SK-N-SH treated with all-trans-retinoic acid at 6 μM for 48 hours (cell line): Measurements from ENCODE around the gene HS6ST3.

Source experiments
- ATAC-seq: fragments of 200-7000 bp; cut with Tn5 transposase; 3 replicates; pipeline ENCODE4 v1.9.1; 2020; ENCODE audit warnings: mild to moderate bottlenecking, moderate library complexity
- ARNTL ChIP-seq: fragments of 450-650 bp; formaldehyde crosslinking; IDR thresholded peaks from 2 replicates; pipeline ENCODE4 v1.5.0; 2020; ENCODE audit warnings: low read depth, mild to moderate bottlenecking, moderate library complexity, borderline replicate concordance
- BACH2 ChIP-seq: fragments of 250-450 bp; sonication (Bioruptor Pico); IDR thresholded peaks from 2 replicates; pipeline ENCODE4 v1.9.0; 2021; ENCODE audit warnings: mild to moderate bottlenecking, borderline replicate concordance
- ESRRG ChIP-seq: fragments of 250-450 bp; sonication (Bioruptor Pico); IDR thresholded peaks from 2 replicates; pipeline ENCODE4 v1.6.1; 2021; ENCODE audit warnings: mild to moderate bottlenecking
- GLIS3 ChIP-seq: fragments of 250-450 bp; sonication (Bioruptor Pico); IDR thresholded peaks from 2 replicates; pipeline ENCODE4 v1.5.0; 2020; ENCODE audit warnings: mild to moderate bottlenecking, moderate library complexity
- ISL1 ChIP-seq: fragments of 250-450 bp; sonication (Bioruptor Pico); IDR thresholded peaks from 2 replicates; pipeline ENCODE4 v2.1.2; 2022; ENCODE audit warnings: mild to moderate bottlenecking, moderate library complexity
- OSR1 ChIP-seq: fragments of 250-450 bp; sonication (Bioruptor Pico); IDR thresholded peaks from 2 replicates; pipeline ENCODE4 v1.8.0; 2022; ENCODE audit warnings: moderate library complexity, mild to moderate bottlenecking, inconsistent platforms
- POU6F1 ChIP-seq: fragments of 250-450 bp; sonication (Bioruptor Pico); IDR thresholded peaks from 2 replicates; pipeline ENCODE4 v1.8.0; 2021; ENCODE audit warnings: low read depth, mild to moderate bottlenecking, moderate library complexity, borderline replicate concordance
- SNAI2 ChIP-seq: fragments of 250-450 bp; sonication (Bioruptor Pico); IDR thresholded peaks from 2 replicates; pipeline ENCODE4 v1.5.0; 2020; ENCODE audit warnings: mild to moderate bottlenecking, moderate library complexity
- TCF4 ChIP-seq: fragments of 250-450 bp; sonication (Bioruptor Pico); IDR thresholded peaks from 2 replicates; pipeline ENCODE4 v1.8.0; 2021; ENCODE audit warnings: mild to moderate bottlenecking, moderate library complexity, borderline replicate concordance
- TOX ChIP-seq: fragments of 250-450 bp; sonication (Bioruptor Pico); IDR thresholded peaks from 2 replicates; pipeline ENCODE4 v1.8.0; 2021; ENCODE audit warnings: mild to moderate bottlenecking, moderate library complexity, borderline replicate concordance
- ZC3H10 ChIP-seq: fragments of 250-450 bp; sonication (Bioruptor Pico); IDR thresholded peaks from 2 replicates; pipeline ENCODE4 v1.5.1; 2021; ENCODE audit warnings: mild to moderate bottlenecking, moderate library complexity
- ZNF565 ChIP-seq: fragments of 450-650 bp; formaldehyde crosslinking; conservative IDR thresholded peaks from 2 replicates; pipeline ENCODE4 v1.5.0; 2020; ENCODE audit warnings: low read depth, mild to moderate bottlenecking, moderate library complexity
- ZNF70 ChIP-seq: fragments of 450-650 bp; formaldehyde crosslinking; IDR thresholded peaks from 2 replicates; pipeline ENCODE4 v1.5.0; 2020; ENCODE audit warnings: mild to moderate bottlenecking, moderate library complexity
- ZNF8 ChIP-seq: fragments of 450-650 bp; formaldehyde crosslinking; IDR thresholded peaks from 2 replicates; pipeline ENCODE4 v1.5.0; 2020; ENCODE audit warnings: mild to moderate bottlenecking, moderate library complexity
- TF ChIP-seq, protein P1 (sequence below): fragments of 250-450 bp; sonication (Bioruptor Pico); IDR thresholded peaks from 2 replicates; pipeline ENCODE4 v1.8.0; 2020; ENCODE audit warnings: mild to moderate bottlenecking, moderate library complexity, borderline replicate concordance
- TF ChIP-seq, protein P2 (sequence below): fragments of 250-450 bp; sonication (Bioruptor Pico); IDR thresholded peaks from 2 replicates; pipeline ENCODE4 v1.5.1; 2020; ENCODE audit warnings: low read depth, mild to moderate bottlenecking, moderate library complexity
- TF ChIP-seq, protein P3 (sequence below): fragments of 250-450 bp; sonication (Bioruptor Pico); IDR thresholded peaks from 2 replicates; pipeline ENCODE4 v1.5.0; 2020; ENCODE audit warnings: mild to moderate bottlenecking, moderate library complexity

HS6ST3 gene

DNA sequence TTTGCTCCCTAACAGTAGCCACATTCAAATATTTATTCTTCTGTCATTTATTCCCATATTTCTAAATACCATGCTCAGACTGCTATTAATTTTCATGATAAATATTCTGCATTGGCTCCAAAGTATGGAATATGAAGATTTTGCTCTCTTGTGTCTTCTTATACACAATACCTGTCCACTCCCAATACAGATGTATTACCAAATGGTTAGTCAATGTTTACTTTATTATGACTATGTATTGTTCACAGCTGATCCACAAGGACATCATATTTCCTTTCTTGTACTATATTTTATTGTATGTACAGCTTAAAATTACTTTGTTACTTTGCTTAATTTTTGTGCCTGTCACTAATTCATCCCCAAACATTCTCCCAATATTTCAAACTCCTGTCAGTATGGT lies 582.1 kb downstream of the HS6ST3 start (continued):
- no peak for TF ChIP-seq POU6F1 (CRISPR knock-in tag)

- TF ChIP-seq ZNF70 (CRISPR knock-in tag) (no peak), GLIS3 (no peak), ZNF8 (CRISPR knock-in tag) (no peak), OSR1 (CRISPR knock-in tag) (no peak), TOX (CRISPR knock-in tag) (no peak), ESRRG (CRISPR knock-in tag) (no peak), POU6F1 (CRISPR knock-in tag) (no peak), BACH2 (CRISPR knock-in tag) (no peak), ISL1 (CRISPR knock-in tag) (no peak), ZC3H10 (no peak), SNAI2 (CRISPR knock-in tag) (no peak), ARNTL (CRISPR knock-in tag) (no peak)
- TF ChIP-seq, protein P1, sequence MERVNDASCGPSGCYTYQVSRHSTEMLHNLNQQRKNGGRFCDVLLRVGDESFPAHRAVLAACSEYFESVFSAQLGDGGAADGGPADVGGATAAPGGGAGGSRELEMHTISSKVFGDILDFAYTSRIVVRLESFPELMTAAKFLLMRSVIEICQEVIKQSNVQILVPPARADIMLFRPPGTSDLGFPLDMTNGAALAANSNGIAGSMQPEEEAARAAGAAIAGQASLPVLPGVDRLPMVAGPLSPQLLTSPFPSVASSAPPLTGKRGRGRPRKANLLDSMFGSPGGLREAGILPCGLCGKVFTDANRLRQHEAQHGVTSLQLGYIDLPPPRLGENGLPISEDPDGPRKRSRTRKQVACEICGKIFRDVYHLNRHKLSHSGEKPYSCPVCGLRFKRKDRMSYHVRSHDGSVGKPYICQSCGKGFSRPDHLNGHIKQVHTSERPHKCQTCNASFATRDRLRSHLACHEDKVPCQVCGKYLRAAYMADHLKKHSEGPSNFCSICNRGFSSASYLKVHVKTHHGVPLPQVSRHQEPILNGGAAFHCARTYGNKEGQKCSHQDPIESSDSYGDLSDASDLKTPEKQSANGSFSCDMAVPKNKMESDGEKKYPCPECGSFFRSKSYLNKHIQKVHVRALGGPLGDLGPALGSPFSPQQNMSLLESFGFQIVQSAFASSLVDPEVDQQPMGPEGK (CRISPR knock-in tag): no peak
- TF ChIP-seq, protein P2, sequence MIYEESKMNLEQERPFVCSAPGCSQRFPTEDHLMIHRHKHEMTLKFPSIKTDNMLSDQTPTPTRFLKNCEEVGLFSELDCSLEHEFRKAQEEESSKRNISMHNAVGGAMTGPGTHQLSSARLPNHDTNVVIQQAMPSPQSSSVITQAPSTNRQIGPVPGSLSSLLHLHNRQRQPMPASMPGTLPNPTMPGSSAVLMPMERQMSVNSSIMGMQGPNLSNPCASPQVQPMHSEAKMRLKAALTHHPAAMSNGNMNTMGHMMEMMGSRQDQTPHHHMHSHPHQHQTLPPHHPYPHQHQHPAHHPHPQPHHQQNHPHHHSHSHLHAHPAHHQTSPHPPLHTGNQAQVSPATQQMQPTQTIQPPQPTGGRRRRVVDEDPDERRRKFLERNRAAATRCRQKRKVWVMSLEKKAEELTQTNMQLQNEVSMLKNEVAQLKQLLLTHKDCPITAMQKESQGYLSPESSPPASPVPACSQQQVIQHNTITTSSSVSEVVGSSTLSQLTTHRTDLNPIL: no peak
- TF ChIP-seq, protein P3, sequence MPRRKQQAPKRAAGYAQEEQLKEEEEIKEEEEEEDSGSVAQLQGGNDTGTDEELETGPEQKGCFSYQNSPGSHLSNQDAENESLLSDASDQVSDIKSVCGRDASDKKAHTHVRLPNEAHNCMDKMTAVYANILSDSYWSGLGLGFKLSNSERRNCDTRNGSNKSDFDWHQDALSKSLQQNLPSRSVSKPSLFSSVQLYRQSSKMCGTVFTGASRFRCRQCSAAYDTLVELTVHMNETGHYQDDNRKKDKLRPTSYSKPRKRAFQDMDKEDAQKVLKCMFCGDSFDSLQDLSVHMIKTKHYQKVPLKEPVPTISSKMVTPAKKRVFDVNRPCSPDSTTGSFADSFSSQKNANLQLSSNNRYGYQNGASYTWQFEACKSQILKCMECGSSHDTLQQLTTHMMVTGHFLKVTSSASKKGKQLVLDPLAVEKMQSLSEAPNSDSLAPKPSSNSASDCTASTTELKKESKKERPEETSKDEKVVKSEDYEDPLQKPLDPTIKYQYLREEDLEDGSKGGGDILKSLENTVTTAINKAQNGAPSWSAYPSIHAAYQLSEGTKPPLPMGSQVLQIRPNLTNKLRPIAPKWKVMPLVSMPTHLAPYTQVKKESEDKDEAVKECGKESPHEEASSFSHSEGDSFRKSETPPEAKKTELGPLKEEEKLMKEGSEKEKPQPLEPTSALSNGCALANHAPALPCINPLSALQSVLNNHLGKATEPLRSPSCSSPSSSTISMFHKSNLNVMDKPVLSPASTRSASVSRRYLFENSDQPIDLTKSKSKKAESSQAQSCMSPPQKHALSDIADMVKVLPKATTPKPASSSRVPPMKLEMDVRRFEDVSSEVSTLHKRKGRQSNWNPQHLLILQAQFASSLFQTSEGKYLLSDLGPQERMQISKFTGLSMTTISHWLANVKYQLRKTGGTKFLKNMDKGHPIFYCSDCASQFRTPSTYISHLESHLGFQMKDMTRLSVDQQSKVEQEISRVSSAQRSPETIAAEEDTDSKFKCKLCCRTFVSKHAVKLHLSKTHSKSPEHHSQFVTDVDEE: no peak
- no peak for ATAC-seq
Measured at GRCh38 chr13:96673825-96674224, 583.9 kb downstream of the HS6ST3 start.

GRCh38 chr13:96677029-96677428 lies 587.1 kb downstream of the HS6ST3 start:
- TF ChIP-seq OSR1 (CRISPR knock-in tag) (no peak), SNAI2 (CRISPR knock-in tag) (no peak), TCF4 (CRISPR knock-in tag) (no peak), GLIS3 (no peak), POU6F1 (CRISPR knock-in tag) (no peak), ZNF565 (CRISPR knock-in tag) (no peak), ARNTL (CRISPR knock-in tag) (no peak), ZNF70 (CRISPR knock-in tag) (no peak)
- TF ChIP-seq, protein P2: no peak
- TF ChIP-seq, all 23 proteins: peak for 0
- ATAC-seq: no peak
